Neuron (in vitro differentiated cells): ENCODE measurements around the gene NDUFS7.

ENCODE experiments used
- H2AFZ ChIP-seq: one replicate; pipeline ENCODE4 v1.6.1; 2013; ENCODE audit warnings: low read depth, mild to moderate bottlenecking, inconsistent platforms, low read length, moderate library complexity
- H3K27me3 ChIP-seq: one replicate; pipeline ENCODE4 v1.6.1; 2013; ENCODE audit warnings: low read length; ENCODE audit not compliant: insufficient read depth
- H3K36me3 ChIP-seq: one replicate; pipeline ENCODE4 v1.6.1; 2013; ENCODE audit warnings: low read length; ENCODE audit not compliant: insufficient read depth
- H3K4me1 ChIP-seq: one replicate; pipeline ENCODE4 v1.6.1; 2013; ENCODE audit warnings: low read length; ENCODE audit not compliant: insufficient read depth
- H3K4me3 ChIP-seq: 2 replicates; pipeline ENCODE4 v1.5.1; 2013; ENCODE audit warnings: mild to moderate bottlenecking, low read length, moderate library complexity
- H3K9me3 ChIP-seq: one replicate; pipeline ENCODE4 v1.6.1; 2013; ENCODE audit warnings: low read length

NDUFS7 gene

DNA sequence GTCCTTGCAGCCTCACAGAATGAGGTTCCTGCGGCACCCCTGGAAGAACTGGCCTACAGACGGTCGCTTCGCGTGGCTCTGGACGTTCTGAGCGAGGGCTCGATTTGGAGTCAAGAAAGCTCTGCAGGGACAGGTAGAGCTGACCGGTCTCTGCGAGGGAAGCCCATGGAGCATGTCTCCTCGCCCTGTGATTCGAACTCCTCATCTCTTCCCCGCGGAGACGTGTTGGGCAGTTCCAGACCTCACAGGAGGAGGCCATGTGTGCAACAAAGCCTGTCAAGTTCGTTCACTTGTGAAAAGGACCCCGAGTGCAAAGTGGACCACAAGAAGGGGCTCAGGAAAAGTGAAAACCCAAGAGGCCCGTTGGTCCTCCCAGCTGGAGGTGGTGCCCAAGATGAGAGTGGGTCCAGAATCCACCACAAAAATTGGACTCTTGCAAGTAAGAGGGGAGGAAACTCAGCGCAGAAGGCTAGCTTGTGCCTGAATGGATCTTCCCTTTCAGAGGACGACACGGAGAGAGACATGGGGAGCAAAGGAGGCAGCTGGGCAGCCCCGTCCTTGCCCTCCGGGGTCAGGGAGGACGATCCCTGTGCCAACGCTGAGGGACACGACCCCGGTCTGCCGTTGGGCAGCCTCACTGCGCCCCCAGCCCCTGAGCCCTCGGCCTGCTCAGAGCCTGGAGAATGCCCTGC, 23.4 kb upstream of the NDUFS7 start:
- no peak overlapping the region for H2AFZ ChIP-seq
- H3K9me3 ChIP-seq: no peaks in the 10 kb centered on the region
- H3K27me3 ChIP-seq: no peaks in the 10 kb centered on the region
- peaks cover 75% of the 10 kb centered on the region for H3K36me3 ChIP-seq
- H3K4me1 ChIP-seq: peaks cover 22% of the 10 kb centered on the region
- H3K4me3 ChIP-seq: no peak overlapping the region

DNA sequence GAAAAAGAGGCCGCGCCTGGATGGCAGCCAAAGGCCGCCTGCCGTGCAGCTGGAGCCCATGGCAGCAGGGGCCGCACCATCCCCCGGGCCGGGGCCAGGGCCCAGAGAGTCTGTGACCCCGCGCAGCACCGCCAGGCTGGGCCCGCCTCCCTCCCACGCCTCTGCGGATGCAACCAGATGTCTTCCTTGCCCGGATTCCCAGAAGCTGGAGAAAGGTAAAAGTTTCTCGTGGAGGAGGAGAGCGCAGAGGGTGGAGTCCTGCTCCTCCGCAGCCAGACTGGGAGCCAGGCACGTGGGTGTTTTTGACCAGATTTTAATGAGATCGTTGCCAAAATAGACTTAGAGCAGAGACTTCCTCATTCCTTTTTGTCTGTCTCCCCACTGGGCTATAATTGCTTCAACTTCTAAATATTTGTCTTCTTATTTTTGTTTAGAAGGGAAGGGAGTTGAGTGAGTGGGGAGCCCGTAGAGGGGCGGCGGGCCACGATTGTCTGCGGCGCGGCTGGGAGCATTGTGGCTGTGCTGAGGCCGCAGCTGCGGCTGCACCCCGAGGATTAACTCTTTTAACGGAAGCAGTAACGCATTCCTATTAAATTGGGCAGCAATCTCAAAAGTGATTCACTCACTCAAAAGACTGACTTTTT, 22.8 kb upstream of the NDUFS7 start:
- H3K27me3 ChIP-seq: no peaks in the 10 kb centered on the region
- no peaks in the 10 kb centered on the region for H3K9me3 ChIP-seq
- H3K36me3 ChIP-seq: peaks cover 82% of the 10 kb centered on the region
- H3K4me3 ChIP-seq: no peak overlapping the region
- peaks cover 16% of the 10 kb centered on the region for H3K4me1 ChIP-seq
- no peak overlapping the region for H2AFZ ChIP-seq

DNA sequence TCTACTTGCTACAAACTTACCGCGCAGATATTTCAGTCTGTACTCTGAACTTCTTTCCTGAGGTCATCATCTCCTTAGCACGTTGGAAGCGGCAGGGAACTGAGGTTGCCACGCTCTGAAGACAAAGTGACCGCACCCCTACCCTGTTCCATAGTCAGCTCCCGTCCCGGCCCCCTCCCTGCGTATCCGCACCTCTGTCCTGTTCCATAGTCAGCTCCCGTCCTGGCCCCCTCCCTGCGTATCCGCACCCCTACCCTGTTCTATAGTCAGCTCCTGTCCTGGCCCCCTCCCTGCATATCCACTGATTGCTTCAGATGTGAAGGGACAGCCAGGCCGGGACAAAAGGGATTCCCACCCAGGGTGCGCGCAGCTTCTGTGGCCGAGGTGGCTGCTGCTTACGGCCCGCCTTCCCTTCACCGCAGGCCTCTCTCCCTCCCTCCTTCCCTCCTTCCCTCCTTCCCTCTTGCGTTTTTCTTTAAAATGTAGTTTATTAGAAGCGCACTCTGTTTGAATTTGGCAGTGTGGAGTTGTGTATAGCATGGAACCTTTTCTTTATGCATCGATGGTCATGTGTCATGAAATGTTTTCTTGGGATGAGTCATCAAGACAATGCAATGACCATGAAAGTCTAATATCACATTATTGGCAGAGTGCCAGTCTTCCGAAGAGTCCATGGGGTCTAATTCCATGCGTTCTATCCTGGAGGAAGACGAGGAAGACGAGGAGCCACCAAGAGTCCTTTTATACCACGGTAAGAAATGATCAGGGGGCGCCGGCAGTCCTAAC, 21.9 kb upstream of the NDUFS7 start:
- Histone ChIP-seq H2AFZ (no peak overlapping the region), H3K36me3 (peaks cover 89% of the 10 kb centered on the region), H3K4me1 (peaks cover 10% of the 10 kb centered on the region), H3K4me3 (no peak overlapping the region), H3K9me3 (no peaks in the 10 kb centered on the region), H3K27me3 (no peaks in the 10 kb centered on the region)

GRCh38 chr19:1362387-1363257, 21.1 kb upstream of the NDUFS7 start:
- H3K4me3 ChIP-seq: no peak overlapping the region
- no peaks in the 10 kb centered on the region for H3K27me3 ChIP-seq
- peaks cover 89% of the 10 kb centered on the region for H3K36me3 ChIP-seq
- no peak overlapping the region for H2AFZ ChIP-seq
- H3K9me3 ChIP-seq: no peaks in the 10 kb centered on the region
- peaks cover 10% of the 10 kb centered on the region for H3K4me1 ChIP-seq

DNA sequence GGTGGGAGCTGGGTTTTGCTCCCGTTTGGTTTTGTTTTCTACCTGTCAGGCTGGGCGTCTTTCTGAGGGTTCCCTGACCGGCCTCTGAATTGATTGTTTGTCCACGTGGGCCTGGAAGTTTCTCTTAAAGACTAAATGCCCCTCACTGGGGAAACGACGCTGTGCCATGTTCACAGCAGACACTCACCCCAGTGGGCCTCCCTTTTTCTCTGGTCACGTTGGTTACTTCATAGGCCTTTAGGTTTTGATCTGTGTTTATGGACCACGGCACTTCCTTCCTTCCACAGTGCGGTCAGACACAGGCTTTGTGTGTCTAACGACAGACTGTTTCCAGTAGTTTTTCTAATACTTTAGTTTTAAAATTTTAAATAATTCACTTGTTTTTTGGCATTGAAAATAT, 20.1 kb upstream of the NDUFS7 start:
- no peak overlapping the region for H2AFZ ChIP-seq
- peaks cover 87% of the 10 kb centered on the region for H3K36me3 ChIP-seq

DNA sequence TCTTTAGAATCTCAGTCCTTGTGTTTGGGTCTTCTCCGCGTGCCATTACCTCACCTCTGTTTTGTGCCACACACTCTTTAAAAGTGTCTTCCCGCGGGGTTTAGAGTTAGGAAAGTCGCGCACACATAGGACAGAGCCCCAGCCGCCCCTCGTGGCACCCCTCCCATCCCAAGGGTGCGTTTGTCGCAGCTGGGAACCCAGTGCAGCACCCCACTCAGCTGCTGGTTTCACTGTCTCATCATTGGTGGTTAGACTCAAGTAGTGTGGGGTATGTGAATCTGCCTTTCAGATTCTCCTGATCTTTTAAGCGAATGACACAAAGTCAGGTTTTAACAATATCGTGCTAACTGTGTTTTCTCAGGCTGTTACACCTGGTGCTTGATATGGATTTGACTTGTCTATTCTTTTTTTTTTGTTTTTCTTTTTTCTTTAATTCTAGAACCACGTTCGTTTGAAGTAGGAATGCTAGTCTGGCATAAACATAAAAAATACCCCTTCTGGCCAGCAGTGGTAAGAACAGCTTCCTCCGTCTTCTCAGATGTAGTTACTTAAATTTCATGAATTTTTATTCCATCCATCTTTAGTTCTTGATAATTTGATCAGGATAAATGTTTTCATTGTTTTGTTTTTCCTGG, 19.5 kb upstream of the NDUFS7 start:
- H3K4me1 ChIP-seq: peaks cover 10% of the 10 kb centered on the region
- H3K4me3 ChIP-seq: no peak overlapping the region
- H2AFZ ChIP-seq: no peak overlapping the region
- H3K27me3 ChIP-seq: no peaks in the 10 kb centered on the region
- no peaks in the 10 kb centered on the region for H3K9me3 ChIP-seq
- peaks cover 83% of the 10 kb centered on the region for H3K36me3 ChIP-seq

More for the DNA sequence above, 20.1 kb upstream of the NDUFS7 start:
- Histone ChIP-seq H3K4me1 (peaks cover 10% of the 10 kb centered on the region), H3K27me3 (no peaks in the 10 kb centered on the region), H3K4me3 (no peak overlapping the region), H3K9me3 (no peaks in the 10 kb centered on the region)

DNA sequence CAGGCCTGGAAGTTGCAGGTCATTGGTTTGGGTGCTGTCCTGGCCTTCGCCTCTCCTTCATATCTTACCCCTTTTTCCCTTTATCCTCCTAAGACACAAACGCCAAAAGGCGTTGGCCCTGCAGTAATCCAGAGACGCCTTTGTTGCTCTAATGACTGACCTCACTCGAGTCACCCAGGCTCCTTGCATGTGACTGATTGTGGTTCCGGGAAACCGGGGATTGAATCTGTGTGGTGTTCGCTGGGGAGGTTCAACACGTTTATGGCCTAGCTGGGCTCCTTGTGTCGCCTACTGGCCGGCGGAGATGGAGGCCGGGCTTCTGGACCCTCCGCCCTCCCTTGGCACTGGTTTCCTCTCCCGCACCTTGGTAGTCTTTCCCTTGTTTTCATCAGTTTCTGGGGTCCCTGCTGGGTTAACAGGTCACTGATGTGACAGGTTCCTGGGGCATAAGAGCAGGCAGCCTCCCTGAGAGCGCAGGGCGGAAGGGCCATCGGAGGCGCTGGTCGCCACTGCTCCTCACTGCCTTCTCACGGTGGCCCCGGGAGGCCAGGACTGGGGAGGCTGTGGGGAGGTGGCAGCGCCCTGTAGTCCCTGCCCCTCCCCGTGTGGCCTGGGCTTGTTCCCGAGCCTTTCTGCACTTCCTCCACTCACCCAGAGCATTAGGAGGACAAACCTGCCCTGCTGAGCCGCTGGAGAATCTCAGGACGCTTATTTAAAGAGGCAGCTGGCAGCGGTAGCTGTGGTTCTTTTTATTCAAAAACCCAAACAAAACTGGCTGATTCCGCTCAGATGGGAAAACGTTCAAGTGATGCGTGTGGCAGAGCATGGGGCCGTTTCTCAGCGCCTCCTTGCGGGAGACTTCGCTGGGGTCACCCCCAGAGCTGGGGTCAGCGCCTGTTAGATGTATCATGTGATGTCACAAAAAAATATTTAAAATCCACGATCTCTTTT, 18.1 kb upstream of the NDUFS7 start:
- no peak overlapping the region for H3K4me3 ChIP-seq
- no peaks in the 10 kb centered on the region for H3K27me3 ChIP-seq
- H3K36me3 ChIP-seq: peaks cover 85% of the 10 kb centered on the region

GRCh38 chr19:1366296-1366695, 17.4 kb upstream of the NDUFS7 start:
- Histone ChIP-seq H3K9me3 (no peaks in the 10 kb centered on the region), H2AFZ (no peak overlapping the region), H3K4me3 (no peak overlapping the region), H3K36me3 (peaks cover 85% of the 10 kb centered on the region), H3K4me1 (peaks cover 7% of the 10 kb centered on the region), H3K27me3 (no peaks in the 10 kb centered on the region)

More for the DNA sequence above, 18.1 kb upstream of the NDUFS7 start:
- Histone ChIP-seq H2AFZ (no peak overlapping the region), H3K4me1 (peaks cover 7% of the 10 kb centered on the region), H3K9me3 (no peaks in the 10 kb centered on the region)

DNA sequence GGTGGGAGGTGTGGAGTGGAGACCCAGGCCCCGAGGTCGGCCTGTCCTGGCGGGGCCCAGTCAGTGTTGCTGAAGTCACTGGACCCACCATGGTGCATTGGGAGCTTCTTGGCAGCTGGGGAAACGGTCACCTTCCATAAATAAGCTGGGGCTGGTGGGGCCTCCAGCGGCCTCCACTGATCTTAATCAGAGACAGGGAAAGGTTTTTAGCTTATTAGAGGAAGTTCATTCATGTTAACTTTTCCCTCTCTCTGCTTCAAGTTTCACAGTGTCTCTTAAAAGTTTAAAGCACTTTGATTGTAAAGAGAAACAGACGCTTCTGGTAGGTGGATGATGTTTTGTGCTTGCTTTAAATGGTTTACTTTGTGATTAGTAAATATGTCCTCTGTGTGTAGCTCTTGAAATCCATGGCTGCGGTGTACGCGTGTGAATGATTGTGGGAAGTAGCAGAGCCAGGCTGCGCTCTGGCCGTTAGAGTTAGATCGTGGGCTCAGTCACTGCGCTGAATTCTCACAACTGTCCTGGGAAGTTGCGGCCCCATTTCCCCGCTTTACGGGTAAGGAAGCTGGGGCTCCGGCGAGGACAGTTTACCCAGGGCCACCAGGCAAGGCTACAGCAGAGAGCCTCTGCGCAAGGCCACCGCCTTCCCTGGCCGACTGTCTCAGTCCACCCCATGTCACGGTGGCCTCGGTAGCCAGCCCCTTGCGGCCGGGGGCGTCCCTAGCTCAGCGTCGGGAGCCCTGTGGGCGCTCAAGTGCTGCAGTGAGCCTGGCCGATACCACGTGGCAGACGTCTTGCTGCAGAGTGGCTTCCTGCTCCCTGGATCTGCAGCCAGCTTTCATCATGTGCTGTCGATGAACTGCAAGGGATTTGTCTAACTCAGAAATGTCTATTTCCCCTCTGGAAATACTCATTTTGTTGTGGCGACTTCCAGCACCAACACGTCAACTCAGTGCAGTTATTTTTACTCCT, 16.5 kb upstream of the NDUFS7 start:
- no peak overlapping the region for H2AFZ ChIP-seq
- H3K4me3 ChIP-seq: no peak overlapping the region
- no peaks in the 10 kb centered on the region for H3K27me3 ChIP-seq
- no peaks in the 10 kb centered on the region for H3K4me1 ChIP-seq
- H3K9me3 ChIP-seq: no peaks in the 10 kb centered on the region
- peaks cover 82% of the 10 kb centered on the region for H3K36me3 ChIP-seq

DNA sequence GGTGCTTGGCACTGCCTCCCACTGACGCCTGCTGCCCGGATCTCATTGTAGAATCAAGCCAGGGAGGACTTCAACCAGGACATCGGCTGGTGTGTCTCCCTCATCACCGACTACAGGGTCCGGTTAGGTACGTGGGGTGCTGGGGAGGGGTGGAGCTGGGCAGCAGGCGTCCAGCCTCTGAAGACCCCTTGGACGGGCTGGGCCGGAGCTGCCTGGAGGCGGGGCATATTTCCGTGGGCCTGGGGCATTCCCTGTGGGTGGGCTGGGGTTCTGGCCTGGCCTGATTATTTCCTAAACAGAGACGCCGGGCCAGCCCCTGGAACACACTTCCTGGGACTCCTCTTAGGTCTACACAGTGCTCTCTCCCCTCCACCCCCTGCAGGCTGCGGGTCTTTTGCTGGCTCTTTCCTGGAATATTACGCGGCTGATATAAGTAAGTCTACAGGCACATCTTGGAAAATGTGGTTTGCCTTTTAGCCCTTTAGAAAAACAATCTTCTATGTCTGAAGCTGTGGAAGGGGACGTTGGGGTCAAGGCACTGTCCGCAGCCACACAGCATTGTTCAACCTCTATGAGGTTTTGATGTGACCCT, 14.4 kb upstream of the NDUFS7 start:
- peaks cover 77% of the 10 kb centered on the region for H3K36me3 ChIP-seq
- H2AFZ ChIP-seq: no peak overlapping the region
- H3K4me1 ChIP-seq: no peaks in the 10 kb centered on the region
- H3K9me3 ChIP-seq: no peaks in the 10 kb centered on the region
- H3K27me3 ChIP-seq: no peaks in the 10 kb centered on the region
- no peak overlapping the region for H3K4me3 ChIP-seq
